Anterior cingulate cortex (tissue), 58 donors: ENCODE measurements around the gene NUP62CL.

ENCODE experiments used
- DNase-seq, 58 donors: peaks; one replicate each; lab custom pipeline; 2025; lab: John Stamatoyannopoulos, UW

NUP62CL gene

DNA sequence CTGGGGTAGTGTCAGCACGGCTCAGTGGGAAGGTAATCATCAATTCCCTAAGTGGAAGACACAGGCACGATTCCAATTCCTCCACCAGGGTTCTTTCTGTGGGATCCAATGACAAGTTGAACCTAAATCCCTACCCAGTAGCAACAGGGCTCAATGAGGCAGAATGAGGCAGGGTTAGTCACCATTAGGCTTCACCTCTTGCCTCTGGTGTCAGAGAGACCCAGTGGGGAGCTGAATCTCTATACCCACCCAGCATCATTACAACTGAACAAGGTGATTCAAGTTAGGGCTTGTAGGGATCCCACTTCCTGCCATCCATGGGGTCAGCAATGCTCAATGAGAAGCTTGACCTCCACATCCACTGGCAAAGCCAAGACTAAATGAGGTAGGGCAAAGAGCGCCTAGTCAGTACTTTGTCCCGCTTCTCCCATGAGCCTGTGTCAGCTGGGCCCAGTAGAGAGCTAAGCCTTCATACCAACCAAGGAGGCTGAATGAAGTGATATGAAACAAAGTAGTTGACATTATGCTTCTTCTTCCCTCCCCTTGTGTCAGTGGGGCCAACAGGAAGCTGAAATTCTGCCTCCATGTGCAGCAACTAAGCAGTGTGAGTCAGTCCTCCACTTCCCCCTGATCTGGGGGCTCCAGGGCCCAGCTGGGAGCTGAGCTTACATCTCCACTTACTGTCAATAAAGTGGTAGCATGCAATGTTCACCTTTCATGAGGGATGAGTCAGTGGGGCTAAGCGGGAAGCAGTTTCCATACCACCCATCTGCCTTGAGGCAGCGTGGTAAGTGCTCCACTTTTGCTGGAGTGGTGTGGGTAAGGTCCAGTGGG, 51.2 kb downstream of the NUP62CL start:
- DNase-seq = no peak

DNA sequence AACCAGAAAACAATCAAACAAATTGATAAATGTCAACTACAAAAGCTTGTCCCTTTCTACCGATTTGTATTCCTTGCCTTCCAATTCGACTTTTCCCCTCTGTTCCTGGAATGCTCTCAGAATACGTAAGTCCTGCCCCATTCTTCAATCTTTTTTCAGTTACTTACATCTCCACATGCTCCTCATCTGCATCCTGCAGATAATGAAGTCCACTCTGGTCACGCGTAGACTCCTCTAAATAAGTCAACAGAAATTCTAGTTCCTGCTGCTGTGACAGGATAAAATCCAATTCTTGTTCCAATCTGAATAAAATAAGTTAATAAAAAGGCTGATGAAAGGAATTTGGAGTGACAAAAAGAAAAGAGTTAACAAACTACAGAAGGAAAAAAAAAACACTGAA, 53.2 kb downstream of the NUP62CL start:
- DNase-seq = no peak

- no peak for DNase-seq
These were observed 59.6 kb downstream of the NUP62CL start for GRCh38 chrX:107146670-107147069.

DNA sequence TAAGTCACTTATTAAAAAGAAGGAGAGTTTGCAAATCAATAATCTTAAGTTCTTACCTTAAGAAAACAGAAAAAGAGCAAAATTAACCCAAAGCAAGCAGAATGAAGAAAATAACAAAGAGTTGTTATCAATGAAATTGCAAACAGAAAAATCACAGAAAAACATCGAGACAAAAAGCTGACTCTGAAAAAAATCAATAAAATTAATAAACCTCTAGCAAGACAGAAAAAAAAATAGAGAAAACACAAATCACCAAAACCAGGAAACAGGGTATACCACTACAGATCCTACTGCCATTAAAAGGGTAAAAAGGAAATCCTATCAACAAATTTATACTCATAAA, 70.3 kb downstream of the NUP62CL start:
- no peak for DNase-seq

DNA sequence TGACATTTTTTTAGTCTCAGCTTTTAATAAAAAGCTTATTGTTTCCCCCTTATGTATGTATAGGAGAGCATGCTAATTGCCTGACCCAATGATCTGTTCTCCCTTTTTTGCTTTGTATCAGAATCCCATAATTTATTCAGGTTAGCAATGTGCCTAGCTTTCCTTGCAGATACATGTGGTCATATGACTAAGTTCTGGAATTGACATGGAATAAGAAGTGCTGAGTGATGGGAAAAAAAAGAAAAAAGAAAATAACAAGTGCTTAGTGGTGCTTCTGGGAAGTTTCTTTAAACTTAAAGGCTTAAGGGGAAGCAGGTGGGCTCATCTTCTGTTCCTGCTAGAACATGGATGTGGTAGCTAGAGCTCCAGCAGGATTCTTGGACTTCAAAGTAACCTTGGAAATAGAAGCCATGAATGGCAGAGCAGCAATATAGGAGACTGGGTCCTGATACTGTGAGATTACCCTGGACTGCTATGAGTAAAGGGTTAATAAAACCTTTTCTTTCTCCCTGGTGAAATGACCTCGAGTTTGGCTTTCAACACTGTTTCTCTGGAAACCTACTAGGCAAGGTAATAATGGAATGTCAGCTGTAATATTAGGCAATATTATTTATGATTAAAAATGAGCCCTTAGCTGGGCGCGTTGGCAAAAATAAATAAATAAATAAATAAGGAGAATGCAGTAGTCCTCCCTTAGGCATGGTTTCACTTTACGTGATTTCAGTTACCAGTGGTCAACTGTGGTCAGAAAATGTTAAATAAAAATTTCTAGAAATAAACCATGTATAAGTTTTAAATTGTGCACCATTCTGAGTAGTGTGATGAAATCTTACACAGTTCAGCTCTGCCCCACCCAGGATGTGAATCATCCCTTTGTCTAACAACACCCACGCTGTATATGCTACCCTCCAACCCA, 70.9 kb downstream of the NUP62CL start:
- DNase-seq = no peak

- no peak for DNase-seq
These were observed 82.5 kb downstream of the NUP62CL start for GRCh38 chrX:107123750-107124149.

DNA sequence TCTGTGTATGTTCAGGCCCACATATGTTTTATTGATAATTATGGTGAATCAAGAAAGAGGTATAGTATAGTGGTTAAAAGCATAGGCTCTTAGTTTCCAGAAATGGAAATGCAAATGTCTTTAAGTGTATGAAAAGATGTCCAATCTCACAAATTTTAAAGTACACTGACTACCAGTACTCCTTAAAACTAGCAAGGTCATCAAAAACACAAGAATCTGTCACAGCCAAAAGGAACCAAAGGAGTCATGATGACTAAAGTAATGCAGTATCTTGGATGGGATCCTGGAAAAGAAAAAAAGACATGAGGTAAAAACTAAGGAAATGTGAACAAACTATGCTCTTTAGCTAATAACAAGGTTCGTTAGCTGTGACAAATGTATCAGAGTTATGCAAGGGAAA, 87.0 kb downstream of the NUP62CL start:
- no peak for DNase-seq

DNA sequence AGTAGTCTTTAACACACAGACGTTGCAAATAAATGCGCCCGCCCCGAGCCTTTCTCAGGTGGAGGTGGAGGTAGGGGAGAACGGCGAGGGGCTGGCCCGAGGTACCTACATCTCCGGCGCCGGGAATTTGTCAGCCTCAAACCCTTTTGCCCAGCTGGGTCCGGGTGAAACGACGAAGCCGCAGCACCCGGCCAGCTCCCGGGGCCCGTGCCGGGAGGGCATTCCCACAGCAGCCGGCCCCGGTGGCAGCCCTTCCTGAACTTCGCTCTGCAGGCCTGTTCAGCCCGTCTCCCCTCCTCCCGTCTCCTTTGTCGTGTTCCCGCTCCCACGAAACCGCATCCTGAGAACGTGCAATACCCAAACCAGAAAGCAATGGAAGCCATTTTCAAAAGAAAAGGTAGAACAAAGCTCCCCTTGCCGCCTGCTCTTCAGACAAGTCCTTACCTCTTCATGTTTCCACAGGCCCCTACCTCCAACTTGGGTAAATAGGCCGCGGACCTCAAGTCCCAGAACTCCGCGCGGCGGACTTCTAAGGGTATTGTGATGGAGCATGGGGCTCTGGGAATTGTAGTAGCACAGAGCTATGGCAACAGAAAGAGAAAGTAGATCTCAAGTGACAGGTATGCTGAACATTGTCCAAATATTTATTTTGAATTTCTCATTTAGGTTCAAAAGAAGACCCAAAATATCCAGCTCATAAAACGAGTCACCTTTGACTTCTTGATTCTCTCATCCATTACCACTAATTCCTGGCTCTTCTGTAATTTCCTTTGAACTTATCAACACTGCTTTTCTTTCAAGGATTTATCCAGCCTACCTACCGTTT, 87.7 kb downstream of the NUP62CL start, which contains the start of gene RBM41:
RBM41 (minus strand) TSS at position 501 of the 826 bp plus-strand sequence; CDS start at position 452, 49 bp downstream.
- DNase-seq = peak; percentile 8 to 81 (median 58)

- DNase-seq = peak in 5 of 58 donors; percentile 1 to 47 (median 6)
These were observed 88.3 kb downstream of the NUP62CL start for GRCh38 chrX:107117993-107118321.

DNA sequence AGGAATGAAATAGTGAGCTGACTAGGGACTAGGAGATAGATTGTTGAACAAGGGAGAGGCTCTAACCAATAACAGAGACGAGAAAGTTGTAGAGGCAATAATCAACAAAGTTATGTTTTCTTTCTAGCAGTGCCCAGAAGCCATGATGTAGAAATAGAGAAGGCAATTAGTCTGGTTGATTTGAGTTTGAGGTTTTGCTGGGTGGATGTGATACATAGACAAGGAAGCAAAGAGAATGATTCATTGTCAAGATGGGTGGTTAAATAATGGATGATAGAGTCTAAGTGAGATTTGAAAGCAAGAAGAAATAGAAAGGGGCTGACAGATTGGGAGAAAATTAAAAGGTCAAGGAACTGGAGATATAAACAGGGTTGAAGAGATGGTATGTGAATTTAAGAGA, 98.8 kb downstream of the NUP62CL start:
- DNase-seq = no peak

DNA sequence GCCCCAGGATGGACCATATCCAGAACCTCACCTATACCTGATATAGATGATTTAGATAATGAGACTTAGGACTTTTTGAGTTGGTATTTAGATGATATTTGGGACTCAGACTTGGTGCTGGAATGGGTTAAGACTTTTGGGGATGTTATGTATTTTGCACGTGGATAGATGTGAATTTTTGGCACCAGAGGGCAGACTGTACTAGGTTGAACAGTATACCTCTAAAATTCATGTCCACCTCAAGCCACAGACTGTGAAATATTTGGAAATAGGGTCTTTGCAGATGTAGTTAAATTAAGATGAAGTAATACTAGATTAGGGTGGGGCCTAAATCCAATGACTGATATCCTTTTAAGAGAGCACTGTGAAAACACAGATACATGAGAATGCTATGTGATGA, 103.3 kb downstream of the NUP62CL start:
- DNase-seq = no peak

GRCh38 chrX:107076158-107076557, 130.1 kb downstream of the NUP62CL start:
- no peak for DNase-seq
